ENCODE results near the gene CRYL1.

- no peak for TF ChIP-seq CTCF (IDR thresholded peaks at IDR 0.05)
- no peak for TF ChIP-seq POLR2A (IDR thresholded peaks at IDR 0.05; ENCODE audit: low read length)
- no peak for TF ChIP-seq MAX (IDR thresholded peaks at IDR 0.05)
- TF ChIP-seq RAD21 (conservative IDR thresholded peaks at IDR 0.05 in 1 of 2, IDR thresholded peaks at IDR 0.05 in 1 of 2) = no peak
Observed at GRCh38 chr13:20431080-20431479, 94.6 kb downstream of the CRYL1 start.
